GM19238 (cell line): ENCODE results near the gene TSPAN14.

Source experiments
- DNase-seq: peaks from one replicate; pipeline ENCODE4 v3.0.0; 2011; ENCODE audit warnings: low spot score; ENCODE audit not compliant: insufficient read length

Gene TSPAN14

DNA sequence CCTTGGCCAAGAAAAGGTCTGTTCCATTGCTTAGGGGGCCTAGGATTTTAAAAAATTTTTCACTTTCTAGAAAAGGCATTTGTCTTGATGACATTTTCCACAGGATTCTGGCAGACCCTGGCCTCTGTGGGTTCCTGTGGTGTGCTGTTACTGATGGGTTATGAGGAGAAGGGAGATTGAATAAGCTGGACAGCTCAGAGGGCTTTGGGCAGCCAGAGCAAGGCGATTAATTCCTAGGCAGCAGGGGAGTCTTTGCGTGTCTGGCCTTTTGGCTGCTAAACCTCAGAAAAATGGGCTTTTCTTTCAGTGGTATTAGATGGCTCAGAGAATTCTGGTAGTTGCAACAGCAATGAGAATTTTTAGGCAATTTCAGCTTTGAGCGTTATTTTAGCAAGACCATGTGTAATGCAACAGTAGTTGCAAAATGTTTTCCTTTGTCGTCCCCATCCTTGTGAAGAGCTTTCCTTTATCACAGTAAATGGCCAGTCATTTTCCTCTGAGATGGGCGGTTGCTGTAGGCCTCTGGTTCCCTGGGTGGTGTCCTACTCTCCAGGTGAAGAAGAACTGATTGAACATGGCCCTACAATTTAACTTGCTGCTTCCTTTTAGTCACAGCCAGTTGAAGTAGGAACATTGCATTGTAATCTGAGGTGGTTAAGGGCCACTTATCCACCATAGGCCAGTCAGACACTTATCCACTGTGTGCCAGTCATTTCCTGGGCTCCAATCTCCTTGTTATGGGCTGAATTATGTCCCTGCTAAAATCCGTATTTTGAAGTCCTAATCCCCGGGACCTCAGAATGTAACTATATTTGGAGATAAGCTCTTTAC is 126.7 kb downstream of the TSPAN14 start:
- no peak for DNase-seq

GRCh38 chr10:80581469-80581835 is 127.3 kb downstream of the TSPAN14 start:
- no peak for DNase-seq

GRCh38 chr10:80582286-80582960 is 128.3 kb downstream of the TSPAN14 start:
- no peak for DNase-seq
